HEK293 (cell line): ENCODE results near the gene ZBED5.

Experiments
- GFI1B ChIP-seq: fragments of 450-650 bp; formaldehyde crosslinking; IDR thresholded peaks from 2 replicates; pipeline ENCODE4 v1.5.1; 2016; ENCODE audit warnings: missing biosample characterization, missing genetic modification characterization
- PBX3 ChIP-seq: sonication (generic); formaldehyde crosslinking; IDR thresholded peaks from 2 replicates; pipeline ENCODE4 v1.8.1; 2022; ENCODE audit warnings: mild to moderate bottlenecking, moderate library complexity, missing genetic modification reagents
- PRDM10 ChIP-seq: fragments of 450-650 bp; formaldehyde crosslinking; IDR thresholded peaks from 2 replicates; pipeline ENCODE4 v1.5.1; 2016; ENCODE audit warnings: missing biosample characterization, missing genetic modification characterization
- REST ChIP-seq: fragments of 450-650 bp; formaldehyde crosslinking; IDR thresholded peaks from 2 replicates; pipeline ENCODE4 v1.5.1; 2016; ENCODE audit warnings: missing biosample characterization, missing genetic modification characterization
- SALL2 ChIP-seq: fragments of 450-650 bp; formaldehyde crosslinking; IDR thresholded peaks from 2 replicates; pipeline ENCODE4 v1.5.0; 2017; ENCODE audit warnings: missing biosample characterization, mild to moderate bottlenecking, missing genetic modification characterization, borderline replicate concordance
- SP7 ChIP-seq: fragments of 450-650 bp; formaldehyde crosslinking; IDR thresholded peaks from 2 replicates; pipeline ENCODE4 v1.5.1; 2016; ENCODE audit warnings: missing biosample characterization, missing genetic modification characterization
- ZBTB26 ChIP-seq: fragments of 450-650 bp; formaldehyde crosslinking; optimal IDR thresholded peaks from 2 replicates; pipeline ENCODE3; 2016; ENCODE audit warnings: missing biosample characterization, mild to moderate bottlenecking, missing genetic modification characterization
- ZBTB8A ChIP-seq: fragments of 450-650 bp; formaldehyde crosslinking; IDR thresholded peaks from 2 replicates; pipeline ENCODE4 v1.5.1; 2016; ENCODE audit warnings: missing biosample characterization, missing genetic modification characterization
- ZNF140 ChIP-seq: fragments of 450-650 bp; formaldehyde crosslinking; IDR thresholded peaks from 2 replicates; pipeline ENCODE4 v1.5.1; 2016; ENCODE audit warnings: missing biosample characterization, missing genetic modification characterization
- ZNF248 ChIP-seq: fragments of 450-650 bp; formaldehyde crosslinking; IDR thresholded peaks from 2 replicates; pipeline ENCODE4 v1.5.1; 2017; ENCODE audit warnings: missing biosample characterization, missing genetic modification characterization
- ZNF274 ChIP-seq, 2 experiments: fragments of 200-500 bp in 1 of 2; fragments of 450-650 bp in 1 of 2; sonication (Bioruptor generic) in 1 of 2; formaldehyde crosslinking in 1 of 2; IDR thresholded peaks; 2 replicates each; pipeline versions ENCODE4 v1.5.1 to v1.6.1; 2014 to 2016; ENCODE audit warnings: borderline replicate concordance in 1 of 2, inconsistent platforms in 1 of 2, low read length in 1 of 2, missing biosample characterization in 1 of 2, missing genetic modification characterization in 1 of 2
- ZNF311 ChIP-seq: fragments of 450-650 bp; formaldehyde crosslinking; IDR thresholded peaks from 2 replicates; pipeline ENCODE4 v1.5.1; 2017; ENCODE audit warnings: missing biosample characterization, missing genetic modification characterization, borderline replicate concordance
- ZNF324 ChIP-seq: fragments of 450-650 bp; formaldehyde crosslinking; IDR thresholded peaks from 2 replicates; pipeline ENCODE4 v1.5.1; 2016; ENCODE audit warnings: missing biosample characterization, missing genetic modification characterization
- ZNF335 ChIP-seq: fragments of 450-650 bp; formaldehyde crosslinking; conservative IDR thresholded peaks from 2 replicates; pipeline ENCODE4 v1.5.1; 2016; ENCODE audit warnings: missing biosample characterization, missing genetic modification characterization
- ZNF354C ChIP-seq: fragments of 450-650 bp; formaldehyde crosslinking; IDR thresholded peaks from 2 replicates; pipeline ENCODE4 v1.5.1; 2016; ENCODE audit warnings: missing biosample characterization, missing genetic modification characterization, low read depth, borderline replicate concordance
- ZNF488 ChIP-seq: fragments of 450-650 bp; formaldehyde crosslinking; IDR thresholded peaks from 2 replicates; pipeline ENCODE4 v1.5.1; 2016; ENCODE audit warnings: missing biosample characterization, missing genetic modification characterization
- ZNF549 ChIP-seq: fragments of 450-650 bp; IDR thresholded peaks from 2 replicates; pipeline ENCODE4 v1.5.1; 2018; ENCODE audit warnings: missing biosample characterization, missing genetic modification characterization, mild to moderate bottlenecking, inconsistent platforms, moderate library complexity
- ZNF558 ChIP-seq: fragments of 450-650 bp; formaldehyde crosslinking; IDR thresholded peaks from 2 replicates; pipeline ENCODE4 v1.5.1; 2016; ENCODE audit warnings: missing biosample characterization, missing genetic modification characterization
- ZNF585B ChIP-seq: fragments of 450-650 bp; formaldehyde crosslinking; IDR thresholded peaks from 2 replicates; pipeline ENCODE4 v1.5.1; 2016; ENCODE audit warnings: missing biosample characterization, missing genetic modification characterization
- ZNF610 ChIP-seq: fragments of 450-650 bp; formaldehyde crosslinking; IDR thresholded peaks from 2 replicates; pipeline ENCODE4 v1.5.1; 2016; ENCODE audit warnings: missing biosample characterization, missing genetic modification characterization, borderline replicate concordance
- ZNF658 ChIP-seq: fragments of 450-650 bp; formaldehyde crosslinking; IDR thresholded peaks from 2 replicates; pipeline ENCODE4; 2016; ENCODE audit warnings: missing biosample characterization, missing genetic modification characterization
- ZNF670 ChIP-seq: fragments of 450-650 bp; formaldehyde crosslinking; IDR thresholded peaks from 2 replicates; pipeline ENCODE4 v1.5.1; 2016; ENCODE audit warnings: missing biosample characterization, missing genetic modification characterization, low read depth
- ZNF692 ChIP-seq: fragments of 450-650 bp; formaldehyde crosslinking; IDR thresholded peaks from 2 replicates; pipeline ENCODE4 v1.5.1; 2016; ENCODE audit warnings: missing biosample characterization, missing genetic modification characterization
- ZNF785 ChIP-seq: fragments of 450-650 bp; formaldehyde crosslinking; IDR thresholded peaks from 2 replicates; pipeline ENCODE4 v1.5.1; 2016; ENCODE audit warnings: missing biosample characterization, missing genetic modification characterization
- ZNF791 ChIP-seq: fragments of 450-650 bp; formaldehyde crosslinking; IDR thresholded peaks from 2 replicates; pipeline ENCODE4 v1.5.1; 2016; ENCODE audit warnings: missing biosample characterization, missing genetic modification characterization
- ZNF837 ChIP-seq: fragments of 450-650 bp; formaldehyde crosslinking; IDR thresholded peaks from 2 replicates; pipeline ENCODE4 v1.5.1; 2016; ENCODE audit warnings: missing biosample characterization, missing genetic modification characterization

The ZBED5 gene

GRCh38 chr11:10858439-10859325, 829 bp upstream of the ZBED5 start (continued):
- TF ChIP-seq PRDM10 (tag by site-specific recombination) (no peak), ZNF692 (peak; percentile 31; the same call in 1 of the 2 replicates), SP7 (tag by site-specific recombination) (no peak), ZNF549 (tag by site-specific recombination) (no peak), REST (tag by site-specific recombination) (no peak), ZNF791 (tag by site-specific recombination) (no peak), ZNF585B (tag by site-specific recombination) (no peak), ZNF140 (tag by site-specific recombination) (no peak), ZNF837 (tag by site-specific recombination) (no peak), ZBTB8A (peak; percentile 76), ZNF658 (tag by site-specific recombination) (no peak), ZNF311 (tag by site-specific recombination) (no peak), ZNF488 (tag by site-specific recombination) (no peak), ZNF785 (no peak), ZNF248 (tag by site-specific recombination) (no peak), SALL2 (tag by site-specific recombination) (no peak), ZNF274 (IDR thresholded peaks at IDR 0.05; ENCODE audit: low read length) (no peak), ZNF274 (tag by site-specific recombination; IDR thresholded peaks at IDR 0.05; ENCODE audit: borderline replicate concordance) (no peak), ZNF354C (tag by site-specific recombination) (no peak), ZNF324 (tag by site-specific recombination) (no peak), ZNF558 (no peak), ZNF335 (tag by site-specific recombination) (peak; percentile 68), ZBTB26 (no peak), PBX3 (no peak), ZNF610 (tag by site-specific recombination) (no peak), ZNF670 (tag by site-specific recombination) (no peak), GFI1B (tag by site-specific recombination) (no peak)
